HG03442 (cell line): ENCODE measurements around the gene ATP10B.

ENCODE experiments used
- ATAC-seq: cut with Tn5 transposase; IDR thresholded peaks from one replicate; pipeline ENCODE4 v1.9.1; 2021; ENCODE audit warnings: mild to moderate bottlenecking, moderate library complexity; ENCODE audit not compliant: unreplicated experiment

The ATP10B gene

DNA sequence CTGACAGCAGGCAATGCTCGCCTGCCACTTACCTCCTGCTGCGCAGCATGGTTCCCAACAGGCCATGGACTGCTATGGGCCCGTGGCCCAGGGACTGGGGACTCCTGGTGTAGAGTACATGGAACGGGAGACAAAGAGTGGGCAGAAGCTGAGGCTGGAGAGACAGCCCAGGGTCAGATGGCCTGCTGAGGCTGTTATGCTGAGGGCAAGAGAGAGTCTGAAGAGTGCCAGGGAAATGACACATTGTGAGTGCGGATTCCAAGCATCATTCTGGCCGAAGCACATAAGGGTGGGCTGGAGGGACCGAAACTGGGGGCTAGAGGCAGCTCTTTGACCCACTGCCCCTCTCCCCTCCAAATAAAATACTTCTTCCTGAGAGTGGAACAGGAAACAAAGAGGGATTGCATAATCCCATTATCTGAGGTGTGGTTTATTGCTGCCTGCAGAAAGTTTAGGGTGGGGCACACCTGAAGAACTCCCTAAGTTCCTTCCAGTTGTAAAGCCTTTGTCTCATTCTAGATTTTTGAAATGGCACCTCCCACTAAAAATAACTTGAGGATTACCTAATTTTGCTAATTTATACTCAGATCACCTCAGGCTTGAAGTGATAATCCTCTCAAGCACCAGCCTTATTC lies 158.1 kb downstream of the ATP10B start:
- ATAC-seq = no peak

DNA sequence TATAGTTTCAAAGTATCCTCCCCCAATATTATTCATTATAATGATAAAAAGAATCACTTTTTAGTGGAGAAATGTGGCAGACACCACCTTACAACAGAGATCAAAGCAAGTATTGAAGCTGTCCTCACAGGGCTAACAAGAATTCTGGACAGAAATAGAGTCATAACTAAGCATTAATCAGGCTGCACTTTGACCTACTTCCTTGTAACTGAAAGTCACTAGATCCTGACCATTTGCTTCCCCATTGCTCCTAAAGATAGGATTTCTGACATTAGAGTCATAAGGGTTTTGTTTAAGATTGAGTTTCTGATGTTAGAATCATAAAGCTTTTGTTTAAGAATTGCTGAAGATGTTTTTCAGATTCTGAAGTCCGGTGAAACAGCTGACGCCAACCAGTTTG lies 159.7 kb downstream of the ATP10B start:
- ATAC-seq = no peak

DNA sequence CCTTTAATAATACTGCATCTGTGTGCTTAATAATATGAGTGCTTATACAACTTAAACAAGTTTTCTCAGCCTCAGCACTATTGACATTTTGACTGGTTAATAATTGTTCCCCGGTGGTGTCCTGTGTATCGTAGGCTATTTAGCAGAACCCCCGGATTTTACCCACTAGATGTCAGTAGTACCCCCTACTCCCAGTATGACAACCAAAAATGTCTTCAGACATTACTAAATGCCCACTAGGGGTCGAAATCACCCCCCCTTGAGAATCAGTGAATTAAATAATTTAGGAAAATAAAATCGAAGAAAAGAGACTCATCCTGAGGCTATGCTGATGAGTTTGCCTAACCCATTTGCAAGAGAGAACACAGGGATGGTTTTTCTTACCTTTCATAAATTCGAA lies 166.3 kb downstream of the ATP10B start:
- peak; percentile 79 for ATAC-seq

DNA sequence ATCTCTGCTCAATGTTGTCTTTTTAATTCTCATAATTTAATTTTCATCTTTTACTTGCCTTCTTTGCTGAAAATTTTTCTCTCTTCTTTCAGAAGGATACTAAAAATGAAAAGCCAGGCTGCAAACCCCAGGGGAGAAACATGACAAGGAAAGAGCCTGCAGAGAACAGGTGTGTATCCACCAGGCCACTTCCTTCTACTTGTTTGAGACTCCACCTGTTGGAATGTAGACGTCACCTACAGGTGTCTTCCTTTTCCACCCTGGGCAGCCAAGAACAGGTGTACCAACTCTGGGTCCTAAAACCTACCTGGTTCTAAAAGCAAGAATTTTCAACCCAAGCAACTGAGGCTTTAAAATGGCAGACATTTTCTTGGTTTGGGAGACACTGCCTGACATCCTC lies 166.8 kb downstream of the ATP10B start:
- no peak for ATAC-seq

DNA sequence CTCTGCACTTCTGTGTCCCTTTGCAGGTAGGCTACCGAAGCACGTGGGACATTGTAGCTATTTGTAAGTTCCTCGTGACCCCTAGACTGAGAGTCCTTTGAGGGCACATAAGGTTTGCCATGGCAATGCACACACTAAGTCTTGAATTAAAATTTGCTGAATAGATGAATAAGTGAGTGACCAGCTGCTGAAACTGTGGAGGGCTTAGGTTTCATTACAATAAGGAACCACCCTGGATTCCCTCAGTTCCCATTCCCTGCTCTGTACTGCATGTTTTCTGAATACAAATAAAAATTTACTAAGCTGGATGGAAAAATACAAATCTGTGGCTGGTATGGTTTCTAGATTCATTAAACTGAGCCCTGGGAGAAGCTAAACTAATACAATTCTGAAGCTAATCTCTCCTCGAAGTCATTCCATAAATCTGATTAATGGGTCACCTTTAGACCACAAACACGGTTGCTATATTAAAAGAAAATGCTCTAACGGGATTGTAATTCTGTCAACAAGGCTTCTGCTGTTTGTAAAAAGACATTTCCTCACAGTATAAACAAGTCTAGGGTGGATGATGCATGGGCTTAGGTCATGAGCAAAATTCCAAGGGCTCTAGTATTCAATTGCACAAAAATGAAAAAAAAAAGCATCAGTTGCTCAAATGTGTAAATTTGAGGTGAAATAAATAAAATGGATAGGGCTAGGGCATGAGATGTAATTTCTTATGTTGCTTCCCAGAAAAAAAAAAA lies 172.3 kb downstream of the ATP10B start:
- no peak for ATAC-seq

DNA sequence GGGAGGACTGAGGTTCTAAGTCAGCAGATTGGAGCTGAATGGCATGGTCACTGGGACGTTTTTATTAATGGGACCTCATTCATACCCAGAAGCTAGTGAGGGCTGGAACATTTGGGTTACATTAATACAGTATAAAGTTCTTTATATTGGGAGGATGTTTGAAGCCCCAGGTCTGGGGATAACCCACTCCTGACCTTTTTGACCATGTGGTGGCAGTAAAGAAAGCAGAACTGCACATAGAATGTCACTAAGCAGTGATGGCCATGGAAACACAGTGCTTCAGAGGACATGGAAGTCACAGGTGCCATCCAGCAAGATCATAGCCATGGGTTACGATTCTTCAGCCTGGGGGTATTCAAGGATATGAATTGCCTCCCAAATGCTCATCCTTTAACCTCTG lies 176.0 kb downstream of the ATP10B start:
- peak; percentile 53 for ATAC-seq

DNA sequence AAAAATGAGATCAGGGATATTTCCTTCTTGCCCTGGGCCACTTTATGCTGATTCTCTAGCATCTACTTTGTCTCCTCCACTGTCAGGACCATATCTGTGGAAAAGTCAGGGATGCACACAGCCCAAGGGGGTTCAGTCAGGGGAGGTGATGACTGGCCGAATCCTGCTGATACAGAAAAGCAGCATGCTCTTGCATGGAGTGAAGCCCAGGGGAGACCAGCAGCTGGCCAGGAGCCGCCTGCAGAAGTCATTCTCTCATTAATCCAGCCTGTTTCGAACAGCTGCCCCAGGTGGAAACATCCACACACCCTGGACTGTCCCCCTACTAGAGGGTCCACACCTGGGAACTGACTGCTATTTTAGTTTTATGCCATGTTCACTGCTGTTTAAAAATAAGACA lies 177.1 kb downstream of the ATP10B start:
- ATAC-seq = no peak

DNA sequence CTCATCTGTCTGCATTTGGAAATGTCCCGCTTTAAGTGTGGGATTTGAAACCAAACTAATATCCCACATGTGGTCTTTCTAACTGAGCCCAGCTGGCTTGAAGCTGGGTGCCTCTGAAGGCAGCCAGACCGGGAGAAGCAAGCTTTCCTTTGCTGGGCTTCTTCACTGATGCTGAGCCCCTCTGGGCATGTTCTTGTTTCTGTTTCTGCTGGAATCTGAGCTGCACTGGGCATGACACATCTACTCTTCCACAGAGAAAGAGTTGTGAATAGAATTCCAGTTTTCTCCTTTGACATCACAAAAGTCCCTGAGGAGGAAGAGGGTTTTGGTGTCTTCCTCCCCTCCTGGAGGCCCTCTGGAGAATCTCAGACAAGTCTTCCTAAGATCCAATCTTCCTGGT lies 179.5 kb downstream of the ATP10B start:
- no peak for ATAC-seq

DNA sequence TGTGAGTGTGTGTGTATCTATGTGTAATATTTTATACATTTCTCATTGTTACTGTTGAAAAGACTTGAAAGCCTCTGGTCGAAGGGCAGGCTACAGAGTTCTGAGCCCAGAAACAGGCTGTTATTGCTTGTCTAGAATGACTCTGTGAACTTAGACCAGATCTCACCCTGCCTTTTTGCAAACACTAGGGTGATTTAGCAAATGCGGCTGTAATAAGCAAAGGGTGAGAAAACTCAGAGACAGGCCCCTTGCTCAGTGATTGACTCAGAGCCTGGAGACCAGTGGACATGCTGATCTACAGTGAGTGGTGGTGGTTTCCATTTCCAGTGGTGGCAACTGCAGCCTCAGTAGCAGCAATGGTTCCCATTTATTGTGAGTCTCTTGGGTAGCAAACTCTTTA lies 183.7 kb downstream of the ATP10B start:
- no peak for ATAC-seq

DNA sequence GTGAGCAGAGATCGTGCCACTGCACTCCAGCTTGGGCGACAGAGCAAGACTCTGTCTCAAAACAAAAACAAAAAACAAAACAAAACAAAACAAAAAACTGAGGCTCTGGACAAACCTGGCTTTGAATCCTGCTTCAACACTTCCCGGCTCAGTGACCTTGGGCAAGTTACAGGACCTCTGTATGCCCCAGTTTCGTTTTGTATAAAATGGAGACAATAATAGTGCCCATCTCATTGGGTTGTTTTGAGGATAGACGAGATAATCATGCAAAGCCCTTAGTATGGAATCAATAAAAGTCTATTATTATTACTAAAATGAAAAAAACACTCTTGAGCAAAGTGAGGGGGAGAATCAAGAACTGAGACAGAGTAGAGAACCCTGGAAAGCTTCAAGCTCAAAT lies 184.9 kb downstream of the ATP10B start:
- ATAC-seq = no peak

DNA sequence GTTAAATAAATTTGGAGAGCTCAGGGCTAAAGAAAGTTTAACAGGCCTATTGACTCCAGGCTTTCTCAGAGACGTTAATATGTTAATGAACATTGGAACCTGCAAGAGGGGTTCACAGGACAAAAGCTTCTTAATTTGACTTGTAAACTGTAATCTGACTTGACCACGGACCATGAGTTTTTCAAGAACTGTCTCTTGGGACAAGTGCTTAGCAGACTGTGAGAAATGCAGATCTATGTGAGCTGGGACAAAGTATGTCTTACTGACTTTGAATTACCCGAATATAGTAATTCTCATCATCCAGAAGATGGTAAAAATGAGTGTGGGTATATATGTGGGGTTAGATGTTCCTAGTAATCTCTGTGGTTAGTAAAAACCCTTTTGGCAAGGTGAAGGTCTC lies 186.6 kb downstream of the ATP10B start:
- no peak for ATAC-seq

DNA sequence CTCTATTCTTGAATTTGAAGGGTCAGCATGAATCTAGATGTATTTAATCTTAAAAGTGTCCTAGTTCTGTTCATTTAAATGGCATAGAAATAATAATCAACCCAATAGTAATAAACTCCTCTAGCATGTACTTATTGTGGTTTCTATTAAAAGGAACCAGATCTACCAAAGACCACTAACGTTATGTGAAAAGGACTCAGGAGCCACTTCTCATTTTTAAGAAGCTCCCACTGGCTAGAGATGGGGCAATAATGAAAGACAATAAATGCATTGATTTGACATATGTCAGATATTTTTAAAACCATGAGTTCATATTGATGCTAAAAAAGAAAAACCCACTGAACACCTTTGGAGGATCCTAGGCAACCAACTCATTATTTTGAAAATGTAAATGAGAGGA lies 191.9 kb downstream of the ATP10B start:
- ATAC-seq = no peak

DNA sequence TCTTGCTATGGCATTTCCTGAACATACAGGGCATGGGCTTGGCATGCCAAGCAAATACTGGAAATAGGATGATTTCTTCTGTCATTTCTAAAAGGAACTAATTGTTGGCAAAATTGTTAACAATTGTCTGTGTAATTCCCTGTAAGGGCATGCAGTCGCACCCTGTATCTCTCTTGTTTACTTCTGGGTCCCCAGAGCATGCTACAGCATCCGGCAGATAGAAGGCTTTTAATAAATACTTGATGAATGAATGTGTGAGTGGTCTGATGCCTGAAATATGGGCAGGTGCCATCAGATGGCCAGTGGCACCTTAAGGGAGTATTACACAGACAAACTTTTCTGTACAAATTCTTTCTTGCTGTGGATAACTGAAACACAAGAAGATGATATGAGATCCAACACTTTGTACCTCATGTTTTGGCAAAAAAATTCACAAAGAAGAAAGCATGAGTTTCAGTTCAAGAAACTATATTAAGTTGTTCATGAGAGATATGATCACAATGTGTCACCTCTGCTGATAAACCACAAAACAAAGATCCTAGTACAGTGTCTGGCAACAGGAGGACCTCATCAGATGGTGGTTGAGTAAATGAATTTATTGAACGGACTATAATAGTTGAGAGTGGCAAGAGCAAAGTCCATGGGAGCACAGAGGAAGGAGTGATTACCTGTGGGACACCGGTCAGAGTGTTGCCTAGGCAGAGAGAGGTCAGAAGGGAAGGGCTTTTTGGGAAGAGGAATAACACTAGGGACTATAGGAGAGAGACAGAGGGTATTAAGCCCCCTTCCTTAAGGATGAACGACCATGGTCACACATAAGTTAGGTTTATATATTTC lies 194.2 kb downstream of the ATP10B start:
- no peak for ATAC-seq

DNA sequence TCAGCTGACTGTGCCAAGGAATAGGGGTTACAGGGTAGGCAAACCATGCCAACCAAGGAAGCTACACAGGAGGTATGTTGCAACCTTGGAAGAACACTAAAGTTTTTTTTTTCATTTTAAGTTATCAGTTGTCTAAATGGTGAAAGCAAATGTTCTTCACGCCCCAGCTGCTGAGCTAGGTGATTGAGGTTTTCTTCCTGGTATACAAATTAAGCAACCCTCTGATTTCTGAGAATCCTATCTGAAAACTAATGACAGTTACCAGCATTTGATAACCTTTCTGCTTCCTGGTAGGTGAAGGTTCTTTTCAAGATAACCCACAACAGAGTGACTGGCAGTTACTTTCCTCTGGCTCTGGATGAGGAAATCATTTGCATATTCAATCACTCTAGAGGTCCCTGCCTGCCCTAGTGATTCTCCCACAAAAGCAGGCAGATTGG lies 194.9 kb downstream of the ATP10B start:
- ATAC-seq = no peak

DNA sequence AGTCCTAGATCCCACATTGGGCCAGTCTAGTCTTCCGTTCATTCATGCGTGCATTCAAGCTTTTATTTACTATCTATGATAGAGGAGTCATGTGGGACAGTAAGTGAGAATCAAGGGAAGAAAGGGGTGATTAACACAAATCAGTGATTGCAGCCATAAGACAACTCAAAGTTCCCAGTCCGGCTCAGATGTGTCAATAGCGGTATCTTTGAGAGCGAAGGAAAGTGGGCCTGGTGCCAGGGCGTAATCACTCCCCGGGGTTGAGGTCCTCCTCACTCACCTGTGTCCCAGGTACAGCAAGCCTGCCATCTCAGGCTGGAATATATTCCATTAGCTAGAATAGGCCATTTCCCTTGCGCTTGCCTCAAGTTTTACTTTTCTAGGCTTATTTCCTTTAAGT lies 196.3 kb downstream of the ATP10B start:
- no peak for ATAC-seq

DNA sequence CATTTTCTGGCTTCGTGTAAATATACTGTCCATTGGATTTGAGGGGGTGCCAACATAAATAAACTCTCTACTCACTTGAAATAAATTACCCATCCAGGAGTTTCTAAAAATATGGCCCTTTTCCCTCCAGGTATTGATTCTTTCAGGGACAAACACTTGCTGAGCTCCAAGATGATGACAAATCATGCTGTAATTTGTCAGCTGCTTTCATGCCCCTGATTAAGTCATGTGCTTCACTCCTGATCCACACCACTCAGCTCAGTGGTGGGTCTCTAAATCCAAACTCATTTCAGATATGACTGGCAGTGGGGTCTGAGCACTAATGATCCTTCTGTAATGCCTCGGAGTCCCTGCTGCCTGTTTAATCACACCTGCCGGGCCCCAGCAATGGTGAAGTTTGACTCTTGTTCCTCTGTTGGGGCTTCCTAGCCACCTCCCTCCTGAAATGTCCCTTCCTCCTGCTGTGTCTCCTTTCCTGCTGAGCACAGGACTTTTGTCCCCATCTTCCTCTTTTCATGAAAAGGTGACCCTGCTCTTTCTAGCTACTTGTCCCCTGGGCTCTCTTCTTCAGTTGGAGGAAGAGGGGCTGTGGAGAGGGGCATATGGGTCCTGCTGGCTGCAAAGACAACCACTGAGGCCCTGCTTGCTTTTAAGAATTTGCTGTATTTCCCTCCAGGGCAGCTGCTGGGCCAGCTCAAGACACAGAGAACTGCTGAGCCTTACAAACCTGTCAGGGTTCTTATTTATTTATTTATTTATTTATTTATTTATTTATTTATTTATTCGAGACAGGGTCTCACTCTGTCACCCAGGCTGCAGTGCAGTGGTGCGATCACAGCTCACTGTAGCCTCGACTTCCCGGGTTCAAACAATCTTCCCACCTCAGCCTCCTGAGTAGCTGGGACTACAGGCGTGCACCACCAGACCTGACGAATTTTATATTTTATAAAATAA lies 200.0 kb downstream of the ATP10B start:
- no peak for ATAC-seq

DNA sequence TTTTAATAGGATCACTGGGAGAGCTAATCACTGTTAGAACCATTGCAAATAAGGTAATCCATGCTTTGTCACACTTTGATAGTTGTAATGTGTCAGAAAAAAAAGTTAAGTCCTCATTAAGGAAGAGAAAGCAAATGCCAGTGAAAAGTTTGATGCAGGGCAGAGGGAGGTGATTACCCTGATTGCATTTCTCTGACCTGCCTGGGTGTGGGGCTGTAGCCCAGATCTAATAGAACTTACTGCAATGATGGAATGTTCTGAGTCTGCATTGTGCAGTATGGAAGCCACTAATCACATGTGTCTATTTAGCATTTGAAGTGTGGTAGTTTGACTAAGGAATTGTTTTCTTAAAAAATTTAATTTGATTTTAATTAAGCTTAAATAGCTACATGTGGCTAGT lies 202.7 kb downstream of the ATP10B start:
- ATAC-seq = peak; percentile 89

DNA sequence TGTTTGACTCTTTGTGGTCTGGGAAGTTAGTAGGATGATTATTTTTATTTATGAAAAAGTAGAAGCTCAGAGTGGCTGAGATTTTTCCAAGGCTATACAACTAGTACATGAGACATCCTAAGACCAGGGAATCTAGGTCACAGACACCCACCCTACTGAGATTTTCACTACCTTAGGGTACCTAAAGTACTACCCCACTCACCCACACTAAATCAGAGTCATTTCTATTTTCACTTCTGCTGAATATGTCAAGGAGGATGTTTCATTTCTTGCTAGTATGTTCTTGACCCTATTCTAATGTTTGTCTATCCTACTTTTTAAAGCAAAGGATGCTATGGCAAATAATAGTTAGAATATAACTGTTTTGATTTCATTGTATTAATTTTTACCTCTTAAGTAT lies 206.0 kb downstream of the ATP10B start:
- no peak for ATAC-seq

DNA sequence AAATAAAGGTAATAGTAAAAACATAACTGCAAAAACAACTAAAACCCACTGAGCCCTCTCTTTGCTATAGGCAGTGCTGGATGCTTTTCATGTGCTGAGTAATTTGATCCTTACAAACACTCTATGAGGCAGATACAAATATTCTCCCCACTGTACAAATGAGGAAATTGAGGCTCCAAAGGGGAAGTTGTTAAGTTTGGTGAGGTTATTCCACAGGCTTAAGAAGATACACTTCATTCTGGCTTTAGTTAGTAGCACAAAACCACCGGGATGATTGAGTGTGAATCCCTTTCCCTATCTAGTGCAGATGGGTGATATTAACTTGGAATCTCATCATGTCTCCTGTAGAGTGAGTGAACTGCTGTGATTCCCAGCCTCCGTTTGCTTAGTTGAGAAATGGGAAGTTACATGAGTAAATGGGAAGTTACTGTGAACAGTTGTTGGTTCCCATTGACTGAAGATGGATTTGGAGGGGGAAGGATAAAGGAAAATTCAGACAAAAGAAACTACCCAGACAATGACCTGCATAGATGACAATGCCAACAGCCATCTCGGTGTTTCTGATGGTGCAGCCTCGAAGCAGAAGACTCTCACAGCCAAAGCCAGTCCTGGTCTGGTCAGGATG lies 208.3 kb downstream of the ATP10B start:
- ATAC-seq = no peak

DNA sequence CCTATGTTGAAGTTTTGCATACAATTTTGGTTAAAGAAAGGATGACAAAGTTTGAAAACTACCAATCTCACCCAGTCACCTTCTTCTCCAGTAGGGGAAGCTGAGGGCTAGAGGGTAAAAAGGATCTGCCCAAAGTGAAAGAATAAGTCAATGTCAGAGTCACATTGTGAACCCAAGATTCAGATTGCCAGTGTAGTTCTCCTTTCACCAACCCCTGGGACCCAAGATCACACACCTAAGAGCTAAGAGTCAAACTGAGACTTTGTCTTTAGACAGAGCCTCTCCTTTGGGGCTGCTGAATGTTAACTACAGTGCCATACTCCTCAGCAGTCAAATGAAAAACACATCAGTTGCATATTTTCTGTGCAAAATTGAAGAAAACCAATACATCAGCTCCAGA lies 210.6 kb downstream of the ATP10B start:
- ATAC-seq = peak; percentile 59
